Activated T-helper 1 cell treated with anti-CD3 and anti-CD28 coated beads, Interleukin-12 subunit alpha, Interleukin-12 subunit beta, Interleukin-2, Interleukin-4 antibody, amounts not matched to agents 30 ng/mL and 10 ng/mL and 1 ng/mL, durations not matched to agents 14 hours and 24 hours and 36 hours (primary cell): ENCODE results near the gene NOM1. TPM values are rescaled to one million over a fixed set of nuclear protein-coding genes. Genes with fewer than 3 reads are reported as not detected.

Experiments
- DNase-seq: peaks from one replicate; pipeline ENCODE4 v3.0.0; 2021; ENCODE audit warnings: low spot score
- H3K27ac Mint-ChIP-seq: one replicate; pipeline ENCODE4 v1.8.0; 2021; ENCODE audit warnings: mild to moderate bottlenecking, mixed read lengths
- H3K27me3 Mint-ChIP-seq: one replicate; pipeline ENCODE4 v1.8.0; 2022; ENCODE audit warnings: mild to moderate bottlenecking, moderate library complexity, mixed read lengths; ENCODE audit not compliant: insufficient read depth
- H3K36me3 Mint-ChIP-seq: one replicate; pipeline ENCODE4 v1.8.0; 2021; ENCODE audit warnings: low read depth, mixed read lengths
- H3K4me1 Mint-ChIP-seq: one replicate; pipeline ENCODE4 v1.8.0; 2021; ENCODE audit warnings: low read depth, mixed read lengths
- H3K4me3 Mint-ChIP-seq: one replicate; pipeline ENCODE4 v1.8.0; 2021; ENCODE audit warnings: mild to moderate bottlenecking, moderate library complexity, mixed read lengths
- H3K9me3 Mint-ChIP-seq: one replicate; pipeline ENCODE4 v1.8.0; 2021; ENCODE audit warnings: mixed read lengths
- intact Hi-C: fragments of 100-400 bp; cut with micrococcal nuclease; formaldehyde crosslinking; loops from one replicate; pipeline ENCODE4 v1.15.1; 2024
- total RNA-seq: library from RNA; stranded (reverse); gene quantifications from 2 replicates; pipeline ENCODE4 v1.2.3, GENCODE V29; 2022

Gene NOM1
- total RNA-seq, 1 donor from 2014 or later: 50.9 TPM

- H3K4me3 Mint-ChIP-seq: no peak overlapping the region
- no peaks in the 10 kb centered on the region for H3K4me1 Mint-ChIP-seq
- intact Hi-C loops: loop anchor here (2.0 kb wide), 1 partner anchor 16 kb away; no protein-coding TSS in a partner anchor
- H3K27ac Mint-ChIP-seq: no peak overlapping the region
- no peaks in the 10 kb centered on the region for H3K9me3 Mint-ChIP-seq
- H3K27me3 Mint-ChIP-seq: no peaks in the 10 kb centered on the region
- peaks cover 56% of the 10 kb centered on the region for H3K36me3 Mint-ChIP-seq
- DNase-seq: no peak
Measured at GRCh38 chr7:156966387-156966786, 16.9 kb downstream of the NOM1 start.

DNA sequence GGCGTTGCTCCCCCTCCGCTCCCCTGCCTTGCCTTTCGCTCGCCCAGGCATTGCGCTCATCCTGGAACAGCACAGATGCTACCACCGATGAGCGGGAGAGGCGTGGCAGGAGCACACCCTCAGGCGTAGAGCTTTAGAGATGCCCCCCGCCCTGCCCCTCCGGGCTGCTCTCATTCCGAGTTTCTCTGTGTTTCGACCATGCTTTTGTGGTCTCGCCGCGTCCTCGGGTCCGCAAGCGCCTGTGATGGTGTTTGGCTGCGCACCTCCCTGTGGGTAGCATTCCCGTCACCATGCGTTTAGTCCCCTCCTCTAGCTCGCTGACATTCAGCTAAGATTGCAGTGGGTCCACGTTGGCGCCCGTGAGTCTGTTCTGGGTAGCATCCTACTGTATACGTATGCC is 18.7 kb downstream of the NOM1 start:
- no peak overlapping the region for H3K4me3 Mint-ChIP-seq
- no peaks in the 10 kb centered on the region for H3K9me3 Mint-ChIP-seq
- intact Hi-C loops: no loop called here
- no peak for DNase-seq
- H3K36me3 Mint-ChIP-seq: peaks cover 48% of the 10 kb centered on the region
- no peak overlapping the region for H3K27ac Mint-ChIP-seq
- no peaks in the 10 kb centered on the region for H3K27me3 Mint-ChIP-seq
- H3K4me1 Mint-ChIP-seq: no peaks in the 10 kb centered on the region

GRCh38 chr7:156969972-156970420 is 20.5 kb downstream of the NOM1 start:
- intact Hi-C loops: loop anchor here (5.0 kb wide), 1 partner anchor 282 kb away; no protein-coding TSS in a partner anchor
- Mint-ChIP-seq H3K27ac (no peak overlapping the region), H3K27me3 (no peaks in the 10 kb centered on the region), H3K4me1 (no peaks in the 10 kb centered on the region), H3K36me3 (peaks cover 37% of the 10 kb centered on the region), H3K4me3 (no peak overlapping the region), H3K9me3 (no peaks in the 10 kb centered on the region)
- DNase-seq: no peak

- H3K27me3 Mint-ChIP-seq: no peaks in the 10 kb centered on the region
- no peak overlapping the region for H3K4me3 Mint-ChIP-seq
- peaks cover 12% of the 10 kb centered on the region for H3K9me3 Mint-ChIP-seq
- no peaks in the 10 kb centered on the region for H3K4me1 Mint-ChIP-seq
- DNase-seq: no peak
- H3K36me3 Mint-ChIP-seq: peaks cover 32% of the 10 kb centered on the region
- no peak overlapping the region for H3K27ac Mint-ChIP-seq
- intact Hi-C loops: no loop called here
Measured at GRCh38 chr7:156975620-156976019, 26.1 kb downstream of the NOM1 start.

DNA sequence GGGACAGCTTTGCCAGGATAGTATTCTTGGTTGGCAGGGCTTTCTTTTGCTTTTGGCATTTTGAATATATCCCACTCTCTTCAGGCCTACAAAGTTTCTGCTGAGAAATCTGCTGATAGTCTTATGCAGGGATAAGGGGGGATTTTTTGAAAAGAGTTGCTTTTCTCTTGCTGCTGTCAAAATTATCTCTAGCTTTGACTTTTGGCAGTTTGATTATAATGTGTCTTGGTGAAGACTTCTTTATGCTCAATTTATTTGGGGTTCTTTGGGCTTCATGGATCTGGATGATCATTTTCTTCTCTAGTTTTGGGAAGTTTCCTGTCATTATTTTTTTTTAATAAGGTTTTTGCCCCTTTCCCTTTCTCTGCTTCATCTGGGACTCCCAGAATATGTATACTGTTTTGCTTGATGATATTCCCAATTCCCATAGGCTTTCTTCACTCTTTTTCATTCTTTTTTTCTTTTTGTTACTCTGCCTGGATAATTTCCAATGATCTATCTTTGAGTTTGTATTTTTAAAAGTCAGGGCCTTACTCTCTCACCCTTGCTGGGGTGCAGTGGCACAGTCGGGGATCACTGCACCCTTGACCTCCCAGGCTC is 29.6 kb downstream of the NOM1 start:
- H3K36me3 Mint-ChIP-seq: peaks cover 26% of the 10 kb centered on the region
- no peaks in the 10 kb centered on the region for H3K4me1 Mint-ChIP-seq
- H3K27ac Mint-ChIP-seq: no peak overlapping the region
- DNase-seq: no peak
- peaks cover 12% of the 10 kb centered on the region for H3K9me3 Mint-ChIP-seq
- no peak overlapping the region for H3K4me3 Mint-ChIP-seq
- H3K27me3 Mint-ChIP-seq: no peaks in the 10 kb centered on the region
- intact Hi-C loops: no loop called here

GRCh38 chr7:156979711-156980110 is 30.2 kb downstream of the NOM1 start:
- Mint-ChIP-seq H3K9me3 (peaks cover 12% of the 10 kb centered on the region), H3K27me3 (no peaks in the 10 kb centered on the region), H3K27ac (no peak overlapping the region), H3K4me1 (no peaks in the 10 kb centered on the region), H3K4me3 (no peak overlapping the region), H3K36me3 (peaks cover 25% of the 10 kb centered on the region)
- DNase-seq: no peak
- intact Hi-C loops: no loop called here

DNA sequence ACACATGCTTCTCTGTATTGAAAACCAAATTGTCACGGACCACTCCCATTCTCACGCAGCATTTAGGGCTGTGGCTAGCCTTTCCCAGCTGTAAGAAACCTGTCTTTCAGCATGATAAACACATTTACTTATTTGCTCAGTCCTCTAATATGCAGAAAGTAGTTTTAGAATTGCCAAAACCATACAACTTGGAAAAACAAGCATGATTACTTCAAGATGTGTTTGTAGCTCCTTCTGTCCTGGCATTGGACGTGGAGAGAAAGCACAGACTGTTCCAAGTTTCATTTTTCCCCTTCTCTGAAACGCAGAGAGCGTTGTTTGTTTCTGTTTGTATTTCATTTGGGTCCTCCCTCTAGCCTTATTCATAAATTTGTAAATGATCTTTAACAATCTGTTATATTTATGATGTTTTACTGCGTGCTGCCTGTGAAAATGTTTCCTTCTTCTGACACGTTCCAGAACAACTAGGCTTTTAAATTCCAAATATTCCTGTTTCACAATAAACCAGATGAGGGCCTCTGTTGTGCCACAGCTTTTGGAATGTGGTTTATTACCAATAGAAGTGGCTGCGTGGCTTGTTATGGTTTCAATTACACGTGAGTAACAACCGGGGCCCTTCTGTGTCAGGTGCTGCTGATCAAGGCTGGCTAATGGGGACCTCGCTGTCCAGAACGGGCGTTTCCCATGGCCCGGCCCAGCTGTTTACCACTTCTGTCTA is 34.8 kb downstream of the NOM1 start:
- Mint-ChIP-seq H3K4me1 (no peaks in the 10 kb centered on the region), H3K27me3 (no peaks in the 10 kb centered on the region), H3K9me3 (peaks cover 6% of the 10 kb centered on the region), H3K27ac (no peak overlapping the region), H3K36me3 (peaks cover 7% of the 10 kb centered on the region), H3K4me3 (no peak overlapping the region)
- no peak for DNase-seq
- intact Hi-C loops: no loop called here

DNA sequence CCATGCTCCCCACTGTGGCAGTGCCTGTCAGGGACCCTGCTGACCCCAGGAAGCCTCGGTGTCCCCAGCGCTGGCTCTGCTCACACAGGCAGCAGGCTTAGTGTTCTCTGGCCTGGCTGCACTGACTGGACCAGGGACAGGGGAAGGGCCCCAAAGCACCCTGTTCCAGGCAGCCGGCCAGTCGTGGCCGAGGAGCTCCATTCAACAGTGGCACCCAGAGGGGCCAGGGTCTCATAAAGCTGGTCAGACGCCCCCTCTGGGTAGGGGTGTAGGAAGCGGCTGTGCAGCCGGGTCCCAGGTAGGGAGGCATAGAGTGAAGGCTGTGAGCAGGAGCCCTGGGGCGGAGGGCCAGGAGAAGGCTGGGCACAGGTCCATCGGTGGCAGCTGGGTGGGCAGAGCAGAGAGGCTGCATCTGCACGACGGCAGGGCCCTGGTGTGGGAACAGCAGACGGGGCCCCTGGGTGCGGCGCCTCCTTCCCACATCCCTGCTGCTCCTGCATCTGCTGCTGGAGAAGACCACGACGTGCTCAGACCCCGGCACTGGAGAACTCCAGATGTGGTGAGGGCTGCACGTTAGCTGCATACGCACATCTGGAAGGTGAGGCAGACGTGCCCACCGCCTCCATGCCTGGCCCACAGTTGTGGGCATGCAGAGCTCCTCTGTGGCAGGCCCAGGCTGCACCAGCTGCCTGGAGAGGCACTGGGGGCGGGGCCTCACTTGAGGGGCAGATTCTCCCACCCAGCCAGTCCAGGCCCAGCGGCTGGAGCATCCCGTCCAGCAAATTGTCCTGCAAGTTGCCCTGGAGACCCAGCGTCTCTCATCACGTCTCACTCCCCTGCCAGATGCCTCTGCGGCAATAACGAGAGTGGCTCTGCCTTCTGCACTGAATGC is 35.8 kb downstream of the NOM1 start:
- H3K27me3 Mint-ChIP-seq: no peaks in the 10 kb centered on the region
- H3K4me3 Mint-ChIP-seq: no peak overlapping the region
- H3K4me1 Mint-ChIP-seq: no peaks in the 10 kb centered on the region
- intact Hi-C loops: no loop called here
- no peak for DNase-seq
- no peak overlapping the region for H3K27ac Mint-ChIP-seq
- no peaks in the 10 kb centered on the region for H3K9me3 Mint-ChIP-seq
- peaks cover 3% of the 10 kb centered on the region for H3K36me3 Mint-ChIP-seq

DNA sequence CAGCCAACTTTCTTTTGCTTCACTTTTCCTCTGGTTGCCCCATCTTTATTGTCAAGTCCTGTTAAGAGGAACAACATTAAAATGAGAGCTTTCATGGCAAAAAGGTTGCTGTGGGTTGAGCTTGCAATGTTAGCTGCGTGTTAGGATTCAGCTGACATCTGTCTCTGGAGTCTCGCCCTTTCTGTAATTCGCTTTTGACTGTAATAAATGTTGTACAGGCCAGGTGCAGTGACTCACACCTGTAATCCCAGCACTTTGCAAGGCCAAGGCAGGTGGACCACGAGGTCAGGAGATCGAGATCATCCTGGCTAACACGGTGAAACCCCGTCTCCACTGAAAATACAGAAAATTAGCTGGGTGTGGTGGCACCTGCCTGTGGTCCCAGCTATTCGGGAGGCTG is 36.9 kb downstream of the NOM1 start:
- H3K27me3 Mint-ChIP-seq: no peaks in the 10 kb centered on the region

GRCh38 chr7:156988343-156989185 is 39.1 kb downstream of the NOM1 start:
- no peak for DNase-seq
- no peaks in the 10 kb centered on the region for H3K4me1 Mint-ChIP-seq
- no peak overlapping the region for H3K27ac Mint-ChIP-seq
- H3K4me3 Mint-ChIP-seq: no peak overlapping the region
- intact Hi-C loops: no loop called here
- no peaks in the 10 kb centered on the region for H3K9me3 Mint-ChIP-seq
- H3K27me3 Mint-ChIP-seq: peaks cover 3% of the 10 kb centered on the region
- H3K36me3 Mint-ChIP-seq: no peaks in the 10 kb centered on the region

More for the DNA sequence above, 36.9 kb downstream of the NOM1 start:
- Mint-ChIP-seq H3K9me3 (no peaks in the 10 kb centered on the region), H3K36me3 (peaks cover 3% of the 10 kb centered on the region), H3K27ac (no peak overlapping the region), H3K4me3 (no peak overlapping the region), H3K4me1 (no peaks in the 10 kb centered on the region)
- intact Hi-C loops: no loop called here
- no peak for DNase-seq

- H3K4me1 Mint-ChIP-seq: no peaks in the 10 kb centered on the region
- no peak overlapping the region for H3K27ac Mint-ChIP-seq
- no peak for DNase-seq
- intact Hi-C loops: loop anchor here (10.0 kb wide), 1 partner anchor 85 kb away; no protein-coding TSS in a partner anchor
- no peaks in the 10 kb centered on the region for H3K36me3 Mint-ChIP-seq
- no peaks in the 10 kb centered on the region for H3K9me3 Mint-ChIP-seq
- peaks cover 6% of the 10 kb centered on the region for H3K27me3 Mint-ChIP-seq
- H3K4me3 Mint-ChIP-seq: no peak overlapping the region
Measured at GRCh38 chr7:156989766-156990535, 40.4 kb downstream of the NOM1 start.
